Nephron (organoid): ENCODE data around the gene ZBTB34.
A peak's percentile ranks its signal among the peaks of the same experiment; 100 is the strongest.

Experiments
- H3K27ac Mint-ChIP-seq, 3 experiments: 2 replicates each; pipeline ENCODE4 v1.8.0; 2020; ENCODE audit warnings: mixed read lengths in 3 of 3, mild to moderate bottlenecking in 2 of 3, moderate library complexity in 1 of 3
- H3K27me3 Mint-ChIP-seq: 2 replicates; pipeline ENCODE4 v1.8.0; 2021; ENCODE audit warnings: low read depth, mild to moderate bottlenecking, moderate library complexity, mixed read lengths
- H3K36me3 Mint-ChIP-seq: 2 replicates; pipeline ENCODE4 v1.8.0; 2020; ENCODE audit warnings: low read depth, mixed read lengths
- H3K4me1 Mint-ChIP-seq: 2 replicates; pipeline ENCODE4 v1.8.0; 2020; ENCODE audit warnings: mixed read lengths
- H3K4me3 Mint-ChIP-seq, 3 experiments: 2 replicates each; pipeline ENCODE4 v1.8.0; 2020; ENCODE audit warnings: mild to moderate bottlenecking in 3 of 3, mixed read lengths in 3 of 3, moderate library complexity in 2 of 3
- H3K9me3 Mint-ChIP-seq: 2 replicates; pipeline ENCODE4 v1.8.0; 2020; ENCODE audit warnings: mixed read lengths
- TF ChIP-seq, protein P1 (sequence below), 3 experiments: fragments of 200-600 bp; sonication (generic); IDR thresholded peaks; one replicate each; pipeline ENCODE4 v1.5.0; 2021; ENCODE audit warnings: antibody characterized with exemption in 3 of 3; ENCODE audit not compliant: unreplicated experiment in 3 of 3

Gene ZBTB34

GRCh38 chr9:126844085-126844484 is 16.4 kb upstream of the ZBTB34 start:
- peaks cover 3% of the 10 kb centered on the region for H3K27me3 Mint-ChIP-seq
- TF ChIP-seq, protein P1, sequence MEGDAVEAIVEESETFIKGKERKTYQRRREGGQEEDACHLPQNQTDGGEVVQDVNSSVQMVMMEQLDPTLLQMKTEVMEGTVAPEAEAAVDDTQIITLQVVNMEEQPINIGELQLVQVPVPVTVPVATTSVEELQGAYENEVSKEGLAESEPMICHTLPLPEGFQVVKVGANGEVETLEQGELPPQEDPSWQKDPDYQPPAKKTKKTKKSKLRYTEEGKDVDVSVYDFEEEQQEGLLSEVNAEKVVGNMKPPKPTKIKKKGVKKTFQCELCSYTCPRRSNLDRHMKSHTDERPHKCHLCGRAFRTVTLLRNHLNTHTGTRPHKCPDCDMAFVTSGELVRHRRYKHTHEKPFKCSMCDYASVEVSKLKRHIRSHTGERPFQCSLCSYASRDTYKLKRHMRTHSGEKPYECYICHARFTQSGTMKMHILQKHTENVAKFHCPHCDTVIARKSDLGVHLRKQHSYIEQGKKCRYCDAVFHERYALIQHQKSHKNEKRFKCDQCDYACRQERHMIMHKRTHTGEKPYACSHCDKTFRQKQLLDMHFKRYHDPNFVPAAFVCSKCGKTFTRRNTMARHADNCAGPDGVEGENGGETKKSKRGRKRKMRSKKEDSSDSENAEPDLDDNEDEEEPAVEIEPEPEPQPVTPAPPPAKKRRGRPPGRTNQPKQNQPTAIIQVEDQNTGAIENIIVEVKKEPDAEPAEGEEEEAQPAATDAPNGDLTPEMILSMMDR (IDR thresholded peaks at IDR 0.05; ENCODE audit: unreplicated experiment in 3 of 3): no peak
- no peaks in the 10 kb centered on the region for H3K9me3 Mint-ChIP-seq
- no peaks in the 10 kb centered on the region for H3K4me1 Mint-ChIP-seq
- peaks cover 2% of the 10 kb centered on the region for H3K36me3 Mint-ChIP-seq
- no peak overlapping the region for H3K27ac Mint-ChIP-seq
- H3K4me3 Mint-ChIP-seq: no peak overlapping the region

DNA sequence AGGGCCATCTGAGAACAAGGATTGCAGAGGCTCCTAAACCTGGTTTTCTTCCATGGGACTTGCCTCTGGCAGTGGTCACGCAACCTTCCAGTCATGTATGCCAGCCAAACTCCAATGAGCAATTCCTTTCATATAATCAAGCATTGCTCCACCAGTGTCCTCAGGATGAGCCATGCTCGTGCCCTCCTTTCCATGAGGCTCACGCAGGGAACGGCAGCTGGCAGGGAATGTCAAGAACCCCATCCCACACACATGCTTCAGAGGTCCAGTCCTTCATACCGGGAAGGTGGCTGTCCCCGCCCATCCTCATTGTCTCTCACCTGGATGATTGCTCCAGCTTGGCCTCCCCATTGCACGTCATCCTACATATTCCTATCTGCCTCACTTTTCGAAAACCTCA is 13.4 kb upstream of the ZBTB34 start:
- H3K9me3 Mint-ChIP-seq: no peaks in the 10 kb centered on the region
- no peaks in the 10 kb centered on the region for H3K36me3 Mint-ChIP-seq
- no peak overlapping the region for H3K4me3 Mint-ChIP-seq
- H3K27me3 Mint-ChIP-seq: peaks cover 7% of the 10 kb centered on the region
- H3K4me1 Mint-ChIP-seq: peaks cover 8% of the 10 kb centered on the region
- TF ChIP-seq, protein P1 (IDR thresholded peaks at IDR 0.05; ENCODE audit: unreplicated experiment in 3 of 3): no peak
- H3K27ac Mint-ChIP-seq: no peak overlapping the region

DNA sequence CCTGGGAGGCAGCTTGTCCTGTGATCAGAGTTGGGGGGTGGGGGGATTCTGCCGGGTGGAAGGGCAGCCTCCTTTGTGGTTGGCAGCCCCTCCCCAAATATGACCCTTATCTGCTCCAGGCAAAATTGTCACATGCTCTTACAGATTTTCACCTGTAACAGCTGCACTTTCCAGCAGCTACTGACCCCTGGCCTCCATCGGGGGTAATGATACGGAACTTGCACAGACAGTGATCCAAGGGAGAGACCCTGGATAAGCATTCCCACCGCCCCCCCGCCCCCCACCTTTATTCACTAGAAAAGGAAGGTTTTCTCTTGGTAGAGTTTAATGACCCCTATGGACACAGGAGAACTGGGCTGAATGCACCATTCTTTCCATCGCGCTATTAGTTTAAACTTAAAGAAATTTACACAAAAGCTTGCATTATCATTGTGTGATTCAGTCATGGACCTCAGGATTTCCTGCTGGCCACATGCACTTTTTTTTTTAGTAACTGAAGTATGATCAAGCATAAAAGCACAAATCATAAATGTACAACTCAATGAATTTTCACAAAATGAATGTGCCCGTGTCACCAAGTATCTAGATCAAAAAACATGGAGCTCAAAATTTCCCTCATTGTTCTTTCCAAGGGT is 10.7 kb upstream of the ZBTB34 start:
- Mint-ChIP-seq H3K4me3 (no peak overlapping the region), H3K36me3 (no peaks in the 10 kb centered on the region)

GRCh38 chr9:126851286-126851880 is 9.1 kb upstream of the ZBTB34 start:
- Mint-ChIP-seq H3K9me3 (no peaks in the 10 kb centered on the region), H3K4me3 (no peak overlapping the region), H3K27me3 (peaks cover 19% of the 10 kb centered on the region), H3K36me3 (no peaks in the 10 kb centered on the region), H3K4me1 (peaks cover 21% of the 10 kb centered on the region), H3K27ac (no peak overlapping the region)
- TF ChIP-seq, protein P1 (IDR thresholded peaks at IDR 0.05; ENCODE audit: unreplicated experiment in 3 of 3): no peak

More for the DNA sequence above, 10.7 kb upstream of the ZBTB34 start:
- Mint-ChIP-seq H3K27me3 (peaks cover 18% of the 10 kb centered on the region), H3K4me1 (peaks cover 12% of the 10 kb centered on the region), H3K27ac (peak overlapping the region in 1 of 3 experiments; percentile 44), H3K9me3 (no peaks in the 10 kb centered on the region)
- TF ChIP-seq, protein P1 (IDR thresholded peaks at IDR 0.05; ENCODE audit: unreplicated experiment in 3 of 3): no peak

GRCh38 chr9:126852086-126852688 is 8.3 kb upstream of the ZBTB34 start:
- Mint-ChIP-seq H3K36me3 (no peaks in the 10 kb centered on the region), H3K27ac (peak overlapping the region in 1 of 3 experiments; percentile 10), H3K27me3 (peaks cover 21% of the 10 kb centered on the region), H3K4me1 (peaks cover 22% of the 10 kb centered on the region), H3K9me3 (no peaks in the 10 kb centered on the region), H3K4me3 (no peak overlapping the region)
- TF ChIP-seq, protein P1 (IDR thresholded peaks at IDR 0.05; ENCODE audit: unreplicated experiment in 3 of 3): no peak
